HG03045 (cell line): Measurements from ENCODE around the gene PPEF1.

ENCODE experiments used
- ATAC-seq: cut with Tn5 transposase; IDR thresholded peaks from one replicate; pipeline ENCODE4 v1.9.1; 2021; ENCODE audit warnings: mild to moderate bottlenecking, moderate library complexity; ENCODE audit not compliant: unreplicated experiment

Gene PPEF1

GRCh38 chrX:18707426-18708049 lies at the start of gene PPEF1:
Gene PPEF1, plus strand, starts transcription at chrX:18707645. Its CDS starts 136 bp downstream, at chrX:18707781.
- ATAC-seq: no peak

GRCh38 chrX:18661273-18661672 lies 46.2 kb upstream of the PPEF1 start:
- no peak for ATAC-seq

- no peak for ATAC-seq
These were observed 42.5 kb upstream of the PPEF1 start for GRCh38 chrX:18664947-18665346.

- ATAC-seq: no peak
These were observed 40.8 kb upstream of the PPEF1 start for GRCh38 chrX:18666614-18667013.

- ATAC-seq: no peak
These were observed 39.2 kb upstream of the PPEF1 start for GRCh38 chrX:18668071-18668835.

GRCh38 chrX:18672008-18672407 lies 35.4 kb upstream of the PPEF1 start, which contains the start of gene RS1:
Gene RS1, minus strand, starts transcription at chrX:18672108. Its CDS starts 40 bp downstream, at chrX:18672068.
- no peak for ATAC-seq

- ATAC-seq: peak; percentile 37
These were observed 33.0 kb upstream of the PPEF1 start for GRCh38 chrX:18674417-18674787.

GRCh38 chrX:18674788-18675735 lies 32.4 kb upstream of the PPEF1 start:
- ATAC-seq: peak; percentile 84

GRCh38 chrX:18676050-18676449 lies 31.4 kb upstream of the PPEF1 start:
- ATAC-seq: no peak

- no peak for ATAC-seq
These were observed 31.0 kb upstream of the PPEF1 start for GRCh38 chrX:18676470-18676869.

GRCh38 chrX:18677161-18677869 lies 30.1 kb upstream of the PPEF1 start:
- no peak for ATAC-seq

GRCh38 chrX:18681996-18682395 lies 25.4 kb upstream of the PPEF1 start:
- ATAC-seq: no peak

GRCh38 chrX:18682979-18683387 lies 24.5 kb upstream of the PPEF1 start:
- no peak for ATAC-seq

- ATAC-seq: no peak
These were observed 19.5 kb upstream of the PPEF1 start for GRCh38 chrX:18687856-18688495.

- ATAC-seq: no peak
These were observed 16.0 kb upstream of the PPEF1 start for GRCh38 chrX:18691431-18691830.

- ATAC-seq: no peak
These were observed 14.9 kb upstream of the PPEF1 start for GRCh38 chrX:18692541-18692940.

GRCh38 chrX:18696653-18697052 lies 10.8 kb upstream of the PPEF1 start:
- ATAC-seq: no peak

- no peak for ATAC-seq
These were observed 8.5 kb upstream of the PPEF1 start for GRCh38 chrX:18698737-18699650.
